A673 (cell line): ENCODE measurements around the gene MIGA1. TPM values are rescaled to one million over a fixed set of nuclear protein-coding genes. Genes with fewer than 3 reads are reported as not detected.

Source experiments
- BruUV-seq: library from RNA; stranded (reverse); fragments of 400-500 nt; replicated peaks from 2 replicates; lab custom pipeline; 2021; lab: Mats Ljungman, UMichigan
- CTCF ChIA-PET: fragments of 300-600 bp; sonication (Branson Sonifier 250); formaldehyde crosslinking; loops from one replicate; lab custom pipeline; 2022; ENCODE audit warnings: antibody characterized with exemption; lab: Charles Lee
- POLR2A ChIA-PET: fragments of 300-600 bp; sonication (Branson Sonifier 250); formaldehyde crosslinking; loops from one replicate; lab custom pipeline; 2022; ENCODE audit warnings: antibody characterized with exemption; ENCODE audit not compliant: low non-redundant PET; lab: Charles Lee
- DNase-seq: peaks from one replicate; pipeline ENCODE4 v3.0.0-alpha.2; 2015; ENCODE audit warnings: low spot score
- H3K27ac ChIP-seq: fragments of 200-600 bp; sonication (generic); 2 replicates; pipeline ENCODE4 v1.5.1; 2016; ENCODE audit warnings: mixed run types, low read depth, mild to moderate bottlenecking, mixed read lengths, antibody characterized with exemption, low read length; ENCODE audit not compliant: poor library complexity, severe bottlenecking
- H3K27me3 ChIP-seq: fragments of 200-600 bp; sonication (generic); replicated peaks from 2 replicates; pipeline ENCODE4 v1.6.1; 2017; ENCODE audit warnings: mixed run types, low read depth, mild to moderate bottlenecking, mixed read lengths, antibody characterized with exemption, low read length; ENCODE audit not compliant: insufficient read depth, poor library complexity
- H3K36me3 ChIP-seq: fragments of 200-600 bp; sonication (generic); 2 replicates; pipeline ENCODE4 v1.6.1; 2016; ENCODE audit warnings: mixed run types, mild to moderate bottlenecking, mixed read lengths, antibody characterized with exemption, low read length; ENCODE audit not compliant: insufficient read depth, poor library complexity, severe bottlenecking
- H3K4me1 ChIP-seq: fragments of 200-600 bp; sonication (generic); 2 replicates; pipeline ENCODE4 v1.6.1; 2017; ENCODE audit warnings: mixed run types, mild to moderate bottlenecking, mixed read lengths, antibody characterized with exemption, low read length; ENCODE audit not compliant: insufficient read depth, poor library complexity, severe bottlenecking
- H3K4me3 ChIP-seq: fragments of 200-600 bp; sonication (generic); 2 replicates; pipeline ENCODE4 v1.5.1; 2016; ENCODE audit warnings: low read depth, mixed run types, mild to moderate bottlenecking, mixed read lengths, low read length; ENCODE audit not compliant: poor library complexity, severe bottlenecking
- H3K9me3 ChIP-seq: fragments of 200-600 bp; sonication (generic); 2 replicates; pipeline ENCODE4 v1.6.1; 2016; ENCODE audit warnings: mixed run types, low read depth, mild to moderate bottlenecking, mixed read lengths, antibody characterized with exemption, low read length; ENCODE audit not compliant: poor library complexity, severe bottlenecking
- EZH2 ChIP-seq: fragments of 200-600 bp; sonication (generic); IDR thresholded peaks from 2 replicates; pipeline ENCODE4 v1.6.1; 2017; ENCODE audit warnings: borderline replicate concordance, low read depth, mild to moderate bottlenecking, mixed read lengths, antibody characterized with exemption, low read length; ENCODE audit not compliant: poor library complexity, severe bottlenecking
- intact Hi-C: fragments of 100-400 bp; cut with micrococcal nuclease; formaldehyde crosslinking; loops from one replicate; pipeline ENCODE4 v1.10.0; 2022; ENCODE audit not compliant: unreplicated experiment
- total RNA-seq: library from RNA; stranded (reverse); gene quantifications from 2 replicates; pipeline ENCODE4 v1.2.3, GENCODE V29; 2021
- TF ChIP-seq, protein P1 (sequence below): fragments of 300-800, 200-600 bp; sonication (generic); conservative IDR thresholded peaks from 2 replicates; pipeline ENCODE4 v1.5.1; 2017; ENCODE audit warnings: low read depth, mild to moderate bottlenecking, antibody characterized with exemption, low read length, moderate library complexity, mixed read lengths

Gene MIGA1
- total RNA-seq, 1 experiment from 2014 or later = 14.1 TPM

DNA sequence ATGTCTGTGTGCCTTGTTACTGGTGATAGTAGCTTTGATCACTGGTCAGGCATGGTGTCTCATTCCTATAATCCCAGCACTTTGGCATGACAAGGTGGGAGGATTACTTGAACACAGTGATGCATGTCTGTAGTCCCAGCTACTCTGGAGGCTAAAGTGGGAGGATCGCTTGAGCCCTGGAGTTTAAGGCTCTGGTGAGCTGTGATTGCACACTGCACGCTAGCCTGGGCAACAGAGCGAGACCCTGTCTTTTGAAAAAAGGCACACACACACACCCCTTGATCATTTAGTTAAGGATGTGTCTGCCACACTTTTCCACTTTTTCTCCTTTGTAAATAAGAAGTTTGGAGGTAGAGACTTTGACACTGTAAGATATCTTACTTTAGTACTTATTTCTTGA lies 15.1 kb downstream of the MIGA1 start:
- no peak for TF ChIP-seq EZH2
- TF ChIP-seq, protein P1, sequence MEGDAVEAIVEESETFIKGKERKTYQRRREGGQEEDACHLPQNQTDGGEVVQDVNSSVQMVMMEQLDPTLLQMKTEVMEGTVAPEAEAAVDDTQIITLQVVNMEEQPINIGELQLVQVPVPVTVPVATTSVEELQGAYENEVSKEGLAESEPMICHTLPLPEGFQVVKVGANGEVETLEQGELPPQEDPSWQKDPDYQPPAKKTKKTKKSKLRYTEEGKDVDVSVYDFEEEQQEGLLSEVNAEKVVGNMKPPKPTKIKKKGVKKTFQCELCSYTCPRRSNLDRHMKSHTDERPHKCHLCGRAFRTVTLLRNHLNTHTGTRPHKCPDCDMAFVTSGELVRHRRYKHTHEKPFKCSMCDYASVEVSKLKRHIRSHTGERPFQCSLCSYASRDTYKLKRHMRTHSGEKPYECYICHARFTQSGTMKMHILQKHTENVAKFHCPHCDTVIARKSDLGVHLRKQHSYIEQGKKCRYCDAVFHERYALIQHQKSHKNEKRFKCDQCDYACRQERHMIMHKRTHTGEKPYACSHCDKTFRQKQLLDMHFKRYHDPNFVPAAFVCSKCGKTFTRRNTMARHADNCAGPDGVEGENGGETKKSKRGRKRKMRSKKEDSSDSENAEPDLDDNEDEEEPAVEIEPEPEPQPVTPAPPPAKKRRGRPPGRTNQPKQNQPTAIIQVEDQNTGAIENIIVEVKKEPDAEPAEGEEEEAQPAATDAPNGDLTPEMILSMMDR = no peak

DNA sequence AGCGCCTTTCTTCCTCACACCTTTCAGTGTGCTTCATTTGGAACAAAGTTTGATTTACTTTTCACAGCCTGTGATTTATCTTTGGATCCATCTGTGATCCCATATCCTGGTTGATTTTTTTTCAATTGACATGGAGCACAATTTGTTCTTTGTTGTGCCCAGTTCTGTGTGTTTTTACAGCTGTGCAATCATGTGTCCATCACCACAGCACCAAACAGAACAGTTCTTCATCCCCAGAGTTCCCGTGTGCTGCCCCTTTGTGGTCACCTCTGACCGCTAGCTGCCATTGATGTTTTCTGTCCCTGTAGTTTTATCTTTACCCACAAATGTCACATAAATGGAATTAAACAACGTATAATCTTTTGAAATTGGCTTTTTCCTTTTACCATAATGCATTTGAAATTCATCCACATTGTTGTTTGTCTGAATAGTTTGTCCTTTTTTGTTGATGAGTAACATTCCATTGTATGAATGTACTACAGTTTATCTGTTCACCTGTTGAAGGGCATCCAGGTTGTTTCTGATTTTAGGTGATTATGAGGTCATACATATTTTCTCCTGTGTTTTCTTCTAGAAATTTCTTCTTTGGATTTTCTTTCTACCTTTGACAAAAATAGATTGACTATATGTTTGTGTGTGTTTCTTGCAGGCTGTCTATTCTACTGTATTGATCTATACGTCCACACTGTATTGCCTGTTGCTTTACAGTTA lies 17.4 kb downstream of the MIGA1 start:
- CTCF ChIA-PET = no interaction called here
- POLR2A ChIA-PET = no interaction called here
- BruUV-seq = no TSS peak
- H3K36me3 ChIP-seq = no peaks in the 10 kb centered on the region
- TF ChIP-seq, protein P1 = no peak
- TF ChIP-seq EZH2 = no peak
- H3K4me1 ChIP-seq = no peaks in the 10 kb centered on the region
- no peak overlapping the region for H3K4me3 ChIP-seq
- no peak for DNase-seq
- H3K9me3 ChIP-seq = no peaks in the 10 kb centered on the region
- H3K27ac ChIP-seq = no peak overlapping the region
- H3K27me3 ChIP-seq = no peaks in the 10 kb centered on the region
- intact Hi-C loops = no loop called here

More for the DNA sequence above, 15.1 kb downstream of the MIGA1 start:
- Histone ChIP-seq H3K9me3 (no peaks in the 10 kb centered on the region), H3K4me3 (no peak overlapping the region), H3K27me3 (no peaks in the 10 kb centered on the region), H3K36me3 (no peaks in the 10 kb centered on the region), H3K27ac (no peak overlapping the region), H3K4me1 (no peaks in the 10 kb centered on the region)
- intact Hi-C loops = no loop called here
- ChIA-PET CTCF (no interaction called here), POLR2A (no interaction called here)
- DNase-seq = no peak
- BruUV-seq = no TSS peak

DNA sequence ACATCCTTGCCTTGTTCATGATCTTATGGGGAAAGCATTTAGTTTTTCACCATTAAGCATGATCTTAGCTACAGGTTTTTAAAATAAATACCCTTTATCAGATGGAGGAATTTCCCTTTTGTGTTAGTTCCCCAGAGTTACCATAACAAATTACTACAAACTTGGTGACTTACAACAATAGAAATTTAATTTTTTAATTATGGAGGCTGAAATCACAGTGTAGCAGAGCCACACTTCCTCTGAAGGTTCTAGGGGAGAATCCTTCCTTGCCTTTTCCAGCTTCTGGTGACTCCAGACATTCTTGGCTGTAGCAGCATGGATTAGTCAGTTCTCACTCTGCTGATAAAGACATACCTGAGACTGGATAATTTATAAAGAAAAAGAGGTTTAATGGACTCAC lies 18.5 kb downstream of the MIGA1 start:
- H3K4me1 ChIP-seq = no peaks in the 10 kb centered on the region
- H3K9me3 ChIP-seq = no peaks in the 10 kb centered on the region
- POLR2A ChIA-PET = no interaction called here
- intact Hi-C loops = no loop called here
- H3K27me3 ChIP-seq = no peaks in the 10 kb centered on the region
- no peak for DNase-seq
- no peak overlapping the region for H3K4me3 ChIP-seq
- no peak overlapping the region for H3K27ac ChIP-seq
- TF ChIP-seq, protein P1 = no peak
- no peak for TF ChIP-seq EZH2
- CTCF ChIA-PET = no interaction called here
- BruUV-seq = no TSS peak
- H3K36me3 ChIP-seq = peaks cover 8% of the 10 kb centered on the region
